ENCODE measurements around the gene GLI3.

DNA sequence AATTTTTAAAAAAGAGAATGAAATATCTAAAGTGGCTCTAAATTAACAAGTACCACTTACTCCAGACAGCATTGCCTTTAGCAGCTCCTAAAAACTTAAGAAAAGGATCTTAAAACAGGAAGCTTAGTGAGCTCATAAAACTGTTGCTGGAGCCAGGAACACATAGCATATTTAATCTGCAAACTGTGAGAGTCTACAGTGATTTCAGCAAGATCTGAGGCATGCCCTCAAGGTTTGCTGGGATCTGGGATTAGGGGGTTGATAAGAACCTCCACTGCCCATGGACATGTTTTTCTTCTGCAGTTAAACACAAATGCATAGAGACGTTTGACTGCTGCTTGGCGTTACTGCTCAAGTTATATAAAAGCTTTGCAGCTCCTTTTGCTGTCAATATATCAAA lies 3.8 kb downstream of the GLI3 start:
- TF ChIP-seq POLR2AphosphoS5 (IDR thresholded peaks at IDR 0.05; ENCODE audit: low read depth, low read length) (no peak), POLR2A (IDR thresholded peaks at IDR 0.05; ENCODE audit: low read depth, low read length) (no peak)

All from GM12892 (cell line).